Activated CD4-positive, alpha-beta T cell treated with anti-CD3 and anti-CD28 coated beads for 1 hour (primary cell): ENCODE results near the gene GADD45A.
A peak's percentile ranks its signal among the peaks of the same experiment; 100 is the strongest.
"Not testable (repeated sequence)": the region's sequence is repeated elsewhere in the genome, so short reads cannot be mapped to it uniquely, and the experiment has no call there.

ENCODE experiments used
- DNase-seq: peaks from one replicate; pipeline ENCODE4 v3.0.0-alpha.2; 2020

Gene GADD45A

GRCh38 chr1:67722292-67722944 lies 37.4 kb downstream of the GADD45A start:
- DNase-seq, result no peak

- no peak for DNase-seq
Measured at GRCh38 chr1:67723126-67723525, 38.1 kb downstream of the GADD45A start.

GRCh38 chr1:67723620-67724019 lies 38.6 kb downstream of the GADD45A start:
- DNase-seq, result no peak

GRCh38 chr1:67724928-67725560 lies 40.0 kb downstream of the GADD45A start:
- DNase-seq, result no peak

GRCh38 chr1:67726224-67726623 lies 41.2 kb downstream of the GADD45A start:
- no peak for DNase-seq

- no peak for DNase-seq
Measured at GRCh38 chr1:67729872-67730271, 44.9 kb downstream of the GADD45A start.

GRCh38 chr1:67730312-67730711 lies 45.3 kb downstream of the GADD45A start:
- DNase-seq, result not testable (repeated sequence)

- no peak for DNase-seq
Measured at GRCh38 chr1:67731322-67731721, 46.3 kb downstream of the GADD45A start.

GRCh38 chr1:67732750-67733151 lies 47.8 kb downstream of the GADD45A start:
- DNase-seq, result no peak

- no peak for DNase-seq
Measured at GRCh38 chr1:67733681-67734322, 48.8 kb downstream of the GADD45A start.

GRCh38 chr1:67734323-67734690 lies 49.3 kb downstream of the GADD45A start:
- DNase-seq, result no peak

GRCh38 chr1:67735206-67735605 lies 50.2 kb downstream of the GADD45A start:
- DNase-seq, result no peak

GRCh38 chr1:67735806-67736627 lies 51.0 kb downstream of the GADD45A start:
- peak; percentile 13 for DNase-seq

GRCh38 chr1:67736750-67737149 lies 51.7 kb downstream of the GADD45A start:
- no peak for DNase-seq

- DNase-seq, result no peak
Measured at GRCh38 chr1:67737875-67738274, 52.9 kb downstream of the GADD45A start.
